Adrenal gland (tissue), 12 donors: ENCODE results near the gene NTHL1. TPM values are rescaled to one million over a fixed set of nuclear protein-coding genes. Genes with fewer than 3 reads are reported as not detected.

ENCODE experiments used
- DNase-seq, 7 donors: peaks; one replicate each; pipeline ENCODE4 v3.0.0-alpha.2; 2019 to 2020
- H3K27ac ChIP-seq, 5 donors: fragments of 200-600 bp; sonication (generic) in 4 of 5; 1 replicate in 3 of 5; 2 replicates in 2 of 5; pipeline versions ENCODE4 v1.5.1 to v1.8.0; 2016 to 2020; ENCODE audit warnings: mild to moderate bottlenecking in 1 of 5
- H3K27me3 ChIP-seq: fragments of 200-600 bp; 2 replicates; pipeline ENCODE4 v1.8.0; 2021
- H3K36me3 ChIP-seq, 2 donors: fragments of 200-600 bp; replicated peaks in 1 of 2; 1 replicate in 1 of 2; 2 replicates in 1 of 2; pipeline versions ENCODE4 v1.5.1 to v1.8.0; 2018 to 2022
- H3K4me1 ChIP-seq, 2 donors: fragments of 200-600 bp; replicated peaks in 1 of 2; 1 replicate in 1 of 2; 2 replicates in 1 of 2; pipeline versions ENCODE4 v1.5.1 to v1.8.0; 2018 to 2021
- H3K4me3 ChIP-seq, 4 donors: fragments of 200-600 bp; sonication (generic) in 3 of 4; one replicate each; pipeline ENCODE4 v1.5.1; 2016 to 2018
- H3K9me3 ChIP-seq, 3 donors: fragments of 200-600 bp; sonication (generic) in 1 of 3; replicated peaks in 1 of 3; 1 replicate in 2 of 3; 2 replicates in 1 of 3; pipeline versions ENCODE4 v1.5.1 to v1.8.0; 2016 to 2021
- CTCF ChIP-seq, 6 experiments: fragments of 450-650 bp in 4 of 6; fragments of 200-600 bp in 2 of 6; sonication (generic) in 1 of 6; IDR thresholded peaks; 1 replicate in 5 of 6; 2 replicates in 1 of 6; pipeline versions ENCODE4 v1.5.1 to v1.8.0; 2016 to 2021; ENCODE audit warnings: antibody characterized with exemption in 6 of 6, mild to moderate bottlenecking in 2 of 6, moderate library complexity in 1 of 6
- POLR2A ChIP-seq, 2 donors: fragments of 450-650 bp; IDR thresholded peaks; one replicate each; pipeline ENCODE4 v1.6.1; 2017; ENCODE audit warnings: antibody characterized with exemption in 2 of 2, mild to moderate bottlenecking in 2 of 2, moderate library complexity in 1 of 2
- WGBS, 4 donors: extraction: QIAGEN DNeasy Blood & Tissue Kit in 2 of 4; methylation state at CpG; one replicate each; pipeline versions ENCODE4 v1.1.5 to v1.1.7; 2013 to 2017; 5-methylcytosine and 5-hydroxymethylcytosine counted together
- intact Hi-C, 2 donors: fragments of 100-400 bp; cut with DNase I; formaldehyde crosslinking; loops; one replicate each; pipeline versions ENCODE4 v1.14.1 to v1.15.0; 2022 to 2023
- polyA plus RNA-seq, 3 donors: library from polyadenylated mRNA; stranded (reverse); fragments of 200-250 nt in 2 of 3; fragments of 350-450 nt in 1 of 3; fragmentation: Illumina TruSeq in 1 of 3; extraction: RNeasy Lipid Tissue Mini Kit (QIAGEN cat#74804) in 1 of 3; gene quantifications; one replicate each; pipeline ENCODE4 v1.2.3, GENCODE V29; 2013 to 2014
- total RNA-seq, 9 donors: library from RNA; depleted of rRNA in 4 of 9; stranded (reverse); fragments of >200 nt in 4 of 9; fragments of 120-200 nt in 1 of 9; fragmentation: NEBNext Ultra II Directional in 1 of 9; extraction: Animal tissue kit (Norgen Biotek cat#: 25700) in 1 of 9; gene quantifications; one replicate each; pipeline versions ENCODE4 v1.1.0 to v1.2.4, GENCODE V29; 2013 to 2023
- donor health status: healthy with polysubstance abuse.
- donor health status: Bipolar disorder and iron deficiency.
- donor health status: DM: yes; HTN: yes; CAD: no.
- donor health status: DM: no; HTN: no; CAD: no.
- donor health status: DM: no; HTN: no; CAD: no.
- donor health status: DM: yes; HTN: yes; CAD: no.

Gene NTHL1
- total and polyA plus RNA-seq, 12 donors: 1.5 to 36.6 (median 17.2) TPM

GRCh38 chr16:2040787-2041522 lies 6.7 kb downstream of the NTHL1 start:
- H3K36me3 ChIP-seq: no peaks in the 10 kb centered on the region
- WGBS, 4 donors: 82 to 86% (median 84%) methylated on average over 3 to 20 of the region's 20 CpGs
- peak overlapping the region in 1 of 5 donors; percentile 78 for H3K27ac ChIP-seq
- H3K9me3 ChIP-seq: no peaks in the 10 kb centered on the region
- H3K27me3 ChIP-seq: no peaks in the 10 kb centered on the region
- intact Hi-C loops: no loop called here
- peaks cover 0 to 34% of the 10 kb centered on the region in 2 donors for H3K4me1 ChIP-seq
- no peak for TF ChIP-seq CTCF (IDR thresholded peaks at IDR 0.05)
- TF ChIP-seq POLR2A (IDR thresholded peaks at IDR 0.05): no peak
- H3K4me3 ChIP-seq: no peak overlapping the region
- DNase-seq: peak in 1 of 7 donors; percentile 70

- Histone ChIP-seq H3K27ac (peak overlapping the region in 2 of 5 donors; percentile 78 to 90), H3K4me1 (peaks cover 0 to 42% of the 10 kb centered on the region in 2 donors), H3K9me3 (no peaks in the 10 kb centered on the region), H3K36me3 (no peaks in the 10 kb centered on the region), H3K27me3 (no peaks in the 10 kb centered on the region), H3K4me3 (no peak overlapping the region)
- TF ChIP-seq CTCF (IDR thresholded peaks at IDR 0.05): no peak
- no peak for TF ChIP-seq POLR2A (IDR thresholded peaks at IDR 0.05)
- 82 to 86% (median 85%) methylated on average over 12 to 24 of the region's 24 CpGs for WGBS, 4 donors
- intact Hi-C loops: no loop called here
- no peak for DNase-seq
Observed at GRCh38 chr16:2040041-2040786, 7.4 kb downstream of the NTHL1 start.

- Histone ChIP-seq H3K4me3 (no peak overlapping the region), H3K9me3 (no peaks in the 10 kb centered on the region), H3K27me3 (no peaks in the 10 kb centered on the region), H3K36me3 (no peaks in the 10 kb centered on the region), H3K4me1 (peaks cover 0 to 48% of the 10 kb centered on the region in 2 donors), H3K27ac (peak overlapping the region in 3 of 5 donors; percentile 40 to 90 (median 78))
- WGBS, 4 donors: 57 to 66% (median 59%) methylated on average over 19 to 29 of the region's 29 CpGs
- intact Hi-C loops: no loop called here
- TF ChIP-seq CTCF (IDR thresholded peaks at IDR 0.05) (no peak), POLR2A (IDR thresholded peaks at IDR 0.05) (no peak)
- DNase-seq: peak in 6 of 7 donors; percentile 40 to 84 (median 64)
Observed at GRCh38 chr16:2039274-2040031, 8.2 kb downstream of the NTHL1 start.
